GM06990 (cell line): ENCODE results near the gene RAB11FIP4.

Experiments used
- DNase-seq: peaks from one replicate; pipeline ENCODE4 v3.0.0-alpha.2; 2011; ENCODE audit not compliant: insufficient read length; ENCODE audit errors: extremely low read depth
- H3K27me3 ChIP-seq: replicated peaks from 2 replicates; pipeline ENCODE4 v1.6.0; 2011; ENCODE audit warnings: low read length; ENCODE audit not compliant: control insufficient read depth, insufficient read depth
- H3K36me3 ChIP-seq: 2 replicates; pipeline ENCODE4 v1.5.1; 2011; ENCODE audit warnings: low read length; ENCODE audit not compliant: control insufficient read depth, insufficient read depth
- H3K4me3 ChIP-seq: replicated peaks from 2 replicates; pipeline ENCODE4 v1.5.1; 2011; ENCODE audit warnings: low read depth, mild to moderate bottlenecking, control low read depth, low read length
- CTCF ChIP-seq: IDR thresholded peaks from 2 replicates; pipeline ENCODE4 v1.5.1; 2011; ENCODE audit warnings: low read length, control low read depth, mild to moderate bottlenecking, inconsistent platforms; ENCODE audit not compliant: insufficient read depth, poor library complexity, severe bottlenecking

The RAB11FIP4 gene

GRCh38 chr17:31466096-31466760 is 74.8 kb downstream of the RAB11FIP4 start:
- no peak for DNase-seq
- no peak for TF ChIP-seq CTCF
- Histone ChIP-seq H3K36me3 (no peaks in the 10 kb centered on the region), H3K4me3 (no peak overlapping the region), H3K27me3 (no peaks in the 10 kb centered on the region; the same call in 1 of the 2 replicates)

- Histone ChIP-seq H3K27me3 (no peaks in the 10 kb centered on the region), H3K36me3 (no peaks in the 10 kb centered on the region), H3K4me3 (no peak overlapping the region)
- TF ChIP-seq CTCF = no peak
- DNase-seq = no peak
Observed at GRCh38 chr17:31467502-31468256, 76.2 kb downstream of the RAB11FIP4 start.

- no peak for TF ChIP-seq CTCF
- DNase-seq = no peak
- Histone ChIP-seq H3K36me3 (no peaks in the 10 kb centered on the region), H3K27me3 (no peaks in the 10 kb centered on the region; the same call in 1 of the 2 replicates), H3K4me3 (no peak overlapping the region)
Observed at GRCh38 chr17:31469959-31470358, 78.5 kb downstream of the RAB11FIP4 start.

- DNase-seq = no peak
- Histone ChIP-seq H3K4me3 (no peak overlapping the region), H3K27me3 (no peaks in the 10 kb centered on the region; the same call in 1 of the 2 replicates), H3K36me3 (no peaks in the 10 kb centered on the region)
- TF ChIP-seq CTCF = no peak
Observed at GRCh38 chr17:31470592-31470991, 79.1 kb downstream of the RAB11FIP4 start.

- no peaks in the 10 kb centered on the region for H3K36me3 ChIP-seq
- no peaks in the 10 kb centered on the region; the same call in 1 of the 2 replicates for H3K27me3 ChIP-seq
- TF ChIP-seq CTCF = no peak
- H3K4me3 ChIP-seq = no peak overlapping the region
- no peak for DNase-seq
Observed at GRCh38 chr17:31472137-31472536, 80.7 kb downstream of the RAB11FIP4 start.
